ENCODE results near the gene BAIAP2L2.

The BAIAP2L2 gene

GRCh38 chr22:38106814-38107578 is 3.5 kb downstream of the BAIAP2L2 start:
- no peak for DNase-seq

DNA sequence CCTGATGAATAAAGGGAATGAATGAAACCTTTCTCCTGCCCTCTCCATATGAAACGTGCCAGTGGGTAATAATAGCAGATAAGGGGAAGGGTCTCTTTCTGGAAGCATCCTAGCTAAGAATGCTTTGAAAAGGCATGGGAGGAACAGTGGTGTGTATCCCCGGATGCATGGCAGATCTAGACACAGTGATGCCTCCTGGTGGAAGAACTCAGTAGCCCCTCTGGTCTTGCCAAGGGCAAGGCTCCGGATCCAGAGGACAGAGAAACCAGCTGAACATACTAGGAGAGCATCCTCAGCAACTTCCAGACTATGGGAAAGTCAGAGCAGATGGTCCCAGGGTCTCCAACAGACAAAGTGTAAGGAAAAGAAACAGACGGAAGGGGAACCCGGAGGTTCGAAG is 6.4 kb downstream of the BAIAP2L2 start:
- DNase-seq, result no peak

DNA sequence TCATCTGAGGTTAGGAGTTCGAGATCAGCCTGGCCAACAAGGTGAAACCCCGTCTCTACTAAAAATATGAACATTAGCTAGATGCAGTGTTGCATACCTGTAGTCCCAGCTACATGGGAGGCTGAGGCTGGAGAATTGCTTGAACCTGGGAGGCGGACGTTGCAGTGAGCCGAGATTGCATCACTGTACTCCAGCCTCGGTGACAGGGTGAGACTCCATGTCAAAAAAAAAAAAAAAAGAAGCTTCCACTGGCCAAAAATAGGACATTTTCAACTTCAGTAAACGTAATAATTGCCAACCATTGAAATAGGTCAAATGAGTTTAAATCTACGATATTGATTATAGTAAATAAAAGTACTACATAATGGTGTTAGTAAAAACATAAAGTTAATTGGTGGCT is 6.8 kb downstream of the BAIAP2L2 start:
- no peak for DNase-seq

- DNase-seq, result no peak
Observed at GRCh38 chr22:38098410-38099249, 11.9 kb downstream of the BAIAP2L2 start.

DNA sequence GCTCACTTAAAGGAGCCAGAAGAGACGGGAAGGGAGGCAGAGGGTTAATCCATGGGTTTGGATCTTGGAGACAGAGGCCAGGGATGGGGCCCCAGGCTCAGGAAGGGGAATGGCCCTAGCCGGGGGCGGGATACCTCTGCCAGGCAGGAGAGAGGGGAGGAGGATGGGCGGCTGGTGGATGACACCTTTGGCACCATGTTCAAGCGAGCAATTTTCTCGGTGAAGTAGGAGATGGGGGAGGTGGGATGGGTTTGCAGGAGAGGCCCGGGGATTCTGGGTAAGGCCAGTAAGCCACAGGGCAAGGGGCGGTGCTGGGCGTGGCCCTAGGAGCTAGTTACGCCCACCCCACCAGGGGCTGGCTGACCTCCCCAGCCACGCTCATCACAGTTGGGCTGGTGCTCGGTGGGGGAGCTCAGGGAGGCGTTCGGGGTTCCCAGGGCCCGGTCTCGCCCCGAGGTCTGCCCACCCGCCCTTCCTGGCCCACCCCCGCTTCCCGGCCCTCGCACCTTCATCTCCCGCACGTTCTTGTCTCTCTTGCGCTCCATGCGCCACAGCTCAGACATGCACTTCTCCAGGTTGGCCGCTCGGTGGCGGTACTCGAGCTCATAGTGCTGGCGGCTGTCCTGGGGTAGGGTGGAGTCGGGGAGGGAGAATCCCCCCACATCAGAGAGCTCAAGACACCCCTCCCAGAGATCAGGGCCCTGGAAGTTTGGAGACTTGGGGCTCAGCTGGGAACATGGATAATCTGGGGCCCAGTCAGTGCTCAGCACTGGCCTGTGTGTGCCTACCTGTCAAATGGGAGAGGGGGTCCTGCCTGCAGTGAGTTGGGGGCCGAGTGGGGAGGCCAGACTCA is 12.7 kb downstream of the BAIAP2L2 start:
- DNase-seq, result no peak

- DNase-seq, result no peak
Observed at GRCh38 chr22:38097058-38097457, 13.4 kb downstream of the BAIAP2L2 start.

DNA sequence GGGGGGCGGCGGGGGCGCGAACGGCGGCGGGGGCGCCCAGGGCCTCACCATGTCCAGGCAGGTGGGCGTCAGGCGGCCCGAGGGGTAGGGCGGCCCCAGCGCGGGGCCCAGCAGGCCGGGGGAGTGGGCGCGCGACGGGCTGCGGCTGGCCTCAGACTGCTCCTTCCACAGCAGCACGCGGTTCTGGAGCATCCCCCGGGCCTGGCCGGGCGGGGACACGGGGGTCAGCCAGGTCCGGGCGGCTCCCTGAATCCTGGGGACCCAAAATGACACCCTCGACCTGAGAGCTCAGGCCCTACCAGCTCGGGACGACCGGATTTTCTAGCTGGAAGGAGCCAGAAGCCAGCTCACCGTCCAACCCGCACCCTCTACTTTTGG is 21.0 kb downstream of the BAIAP2L2 start:
- DNase-seq, result no peak

- no peak for DNase-seq
Observed at GRCh38 chr22:38088629-38089473, 21.6 kb downstream of the BAIAP2L2 start.

- no peak for DNase-seq
Observed at GRCh38 chr22:38087855-38088254, 22.6 kb downstream of the BAIAP2L2 start.

- DNase-seq, result no peak
Observed at GRCh38 chr22:38086942-38087341, 23.5 kb downstream of the BAIAP2L2 start.

DNA sequence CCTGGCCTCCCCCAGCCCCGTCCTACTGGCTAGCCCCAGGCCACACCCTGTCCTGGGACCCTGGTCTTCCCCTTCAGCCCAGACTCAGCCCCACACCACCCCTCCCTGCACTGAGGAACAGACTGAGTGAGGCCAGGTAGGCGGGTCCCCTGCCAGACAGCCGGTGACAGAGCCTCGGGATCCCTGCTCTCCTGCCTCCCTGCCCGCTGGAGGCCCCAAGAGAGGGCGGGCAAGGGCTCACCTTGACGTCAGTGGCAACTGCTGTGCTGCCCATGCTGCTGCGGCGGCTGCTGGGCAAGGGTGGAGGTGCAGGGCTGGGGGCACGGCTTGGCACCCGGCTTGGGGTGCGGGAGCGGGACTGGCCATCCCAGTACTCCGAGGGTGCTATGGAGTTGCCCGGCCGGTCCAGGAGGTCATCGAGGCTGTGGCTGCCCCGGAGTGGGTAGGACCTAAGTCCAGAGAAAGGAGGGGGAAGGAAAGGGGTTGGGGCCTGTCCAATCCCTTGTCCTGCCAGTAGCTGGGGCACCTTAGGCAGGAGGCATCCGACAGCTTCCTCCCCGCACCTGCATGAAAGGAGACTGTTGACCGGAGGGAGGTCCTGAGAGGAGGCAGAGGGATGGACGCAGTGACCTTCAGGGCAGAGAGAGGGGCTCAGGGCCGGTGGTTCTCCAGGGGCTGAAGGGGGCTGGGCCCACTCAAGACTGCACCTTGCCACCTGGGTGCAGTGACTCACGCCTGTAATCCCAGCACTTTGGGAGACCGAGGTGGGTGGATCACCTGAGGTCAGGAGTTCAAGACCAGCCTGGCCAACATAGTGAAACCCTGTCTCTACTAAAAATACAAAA is 24.3 kb downstream of the BAIAP2L2 start:
- DNase-seq, result no peak

DNA sequence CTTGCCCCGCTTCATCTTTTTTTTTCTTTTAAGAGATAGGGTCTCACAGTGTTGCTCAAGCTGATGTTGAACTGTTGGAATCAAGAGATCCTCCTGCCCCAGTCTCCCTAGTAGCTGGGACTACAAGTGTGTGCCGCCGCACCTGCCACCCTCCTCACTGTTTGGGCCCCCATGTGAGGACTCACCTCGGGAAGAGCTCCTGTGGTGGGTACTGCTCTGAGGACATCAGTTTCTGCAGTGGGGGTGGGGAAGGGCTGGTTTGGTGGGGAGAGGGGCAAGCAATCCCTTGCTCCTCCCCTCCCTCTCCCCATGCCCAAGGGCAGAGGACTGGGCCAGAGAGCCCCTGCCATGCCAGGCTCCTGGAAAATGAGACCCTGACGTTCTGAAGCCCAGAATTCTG is 25.0 kb downstream of the BAIAP2L2 start:
- no peak for DNase-seq

DNA sequence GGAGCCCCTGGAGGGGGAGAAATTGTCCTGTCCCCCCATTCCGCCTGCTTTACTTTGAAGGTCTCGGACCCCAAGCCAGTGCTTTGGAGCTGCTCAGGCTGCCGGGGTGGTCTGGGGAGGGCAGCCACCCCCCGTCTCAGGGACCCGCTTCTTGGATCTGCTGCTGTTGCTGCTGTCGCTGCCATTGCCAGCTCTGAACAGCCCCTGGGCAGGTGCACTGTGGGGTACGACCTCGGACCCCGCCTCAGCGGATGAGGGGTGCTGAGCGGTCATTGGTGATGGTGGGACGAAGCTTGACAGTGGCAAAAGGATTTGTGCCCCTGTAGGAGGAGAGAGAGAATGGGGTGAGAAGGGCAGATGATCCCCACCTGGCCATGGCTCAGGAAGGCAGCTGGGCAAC is 25.4 kb downstream of the BAIAP2L2 start:
- DNase-seq, result no peak

DNA sequence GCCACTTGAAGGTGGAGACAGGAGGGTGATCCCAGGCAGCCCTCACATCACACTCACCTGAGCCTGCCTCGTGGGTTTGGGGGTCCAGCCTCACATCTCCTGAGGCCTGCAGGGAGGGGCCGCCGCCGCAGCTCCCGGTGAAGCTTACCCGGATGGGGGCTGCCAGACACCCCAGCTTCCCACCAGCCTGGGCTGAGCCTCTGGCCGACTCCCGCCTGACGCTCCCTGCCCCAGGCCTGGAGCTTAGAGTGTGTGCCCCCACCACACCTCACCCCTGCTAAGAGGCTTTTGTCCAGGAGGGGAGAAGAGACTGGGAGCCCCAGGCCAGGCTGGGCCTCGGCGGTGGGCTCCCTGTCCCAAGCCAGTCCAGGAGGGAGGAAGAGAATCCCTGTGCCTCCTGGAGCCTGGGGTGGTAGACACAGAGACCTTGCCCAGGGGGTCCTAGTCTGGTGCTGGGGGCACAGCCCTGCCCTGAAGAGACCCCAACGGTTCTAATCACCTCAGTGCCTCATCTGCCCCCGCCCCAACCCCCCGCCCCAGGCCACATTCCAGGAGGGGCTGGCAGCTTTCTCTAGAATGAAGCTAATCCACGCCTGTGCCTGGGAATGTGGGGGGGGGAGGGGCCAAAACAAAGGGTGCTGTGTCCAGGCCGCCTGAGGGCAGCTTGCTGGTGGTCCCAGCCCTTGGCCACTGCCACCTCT is 26.4 kb downstream of the BAIAP2L2 start, which contains the start of gene SLC16A8:
Gene SLC16A8 (minus strand): TSS at position 254 of the 701 bp plus-strand sequence. CDS start 1,311 bp downstream, outside the sequence.
- DNase-seq, result no peak

GRCh38 chr22:38082986-38083710 is 27.3 kb downstream of the BAIAP2L2 start:
- DNase-seq, result no peak

DNA sequence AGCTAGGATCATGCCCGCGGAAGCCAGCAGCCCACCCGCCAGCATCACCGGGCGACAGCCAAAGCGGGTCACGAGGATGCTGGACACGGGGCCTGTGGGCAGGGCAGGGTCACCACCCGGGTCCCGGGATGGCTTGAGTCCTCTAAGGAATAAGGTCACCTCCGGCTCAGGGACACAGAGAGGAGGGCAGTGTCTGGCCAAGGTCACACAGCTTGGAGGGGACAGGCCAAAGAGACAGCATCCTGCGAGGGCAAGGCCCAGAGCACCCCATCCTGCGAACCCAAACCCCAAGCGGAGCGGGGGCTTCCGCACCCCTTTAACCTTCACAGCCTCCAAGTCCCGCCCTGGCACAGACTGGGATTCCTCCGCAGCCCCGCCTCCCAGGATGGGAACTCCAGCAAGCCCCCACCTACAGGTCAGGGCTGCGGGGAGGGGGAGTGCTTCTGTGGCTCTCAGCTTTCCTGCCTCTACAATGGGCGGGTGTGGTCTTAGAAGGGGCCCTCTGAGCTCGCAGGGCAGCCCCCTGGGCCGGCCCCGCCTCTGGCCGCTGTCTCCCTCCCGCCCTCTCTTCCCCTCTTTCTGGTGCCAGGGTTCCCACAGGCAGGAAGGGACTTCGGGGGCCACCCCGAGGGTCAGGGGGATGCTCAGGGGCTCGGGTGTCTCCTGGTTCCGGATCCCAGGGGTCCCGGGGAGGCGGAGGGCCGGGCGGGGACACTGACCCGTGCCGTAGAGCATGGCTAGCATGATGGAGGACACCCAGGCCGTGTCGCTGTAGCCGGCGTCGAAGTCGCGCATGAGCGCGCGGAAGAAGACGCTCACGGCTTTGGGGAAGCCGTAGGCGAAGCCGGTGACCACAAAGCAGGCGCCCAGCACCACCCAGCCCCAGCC is 28.3 kb downstream of the BAIAP2L2 start:
- DNase-seq, result no peak

DNA sequence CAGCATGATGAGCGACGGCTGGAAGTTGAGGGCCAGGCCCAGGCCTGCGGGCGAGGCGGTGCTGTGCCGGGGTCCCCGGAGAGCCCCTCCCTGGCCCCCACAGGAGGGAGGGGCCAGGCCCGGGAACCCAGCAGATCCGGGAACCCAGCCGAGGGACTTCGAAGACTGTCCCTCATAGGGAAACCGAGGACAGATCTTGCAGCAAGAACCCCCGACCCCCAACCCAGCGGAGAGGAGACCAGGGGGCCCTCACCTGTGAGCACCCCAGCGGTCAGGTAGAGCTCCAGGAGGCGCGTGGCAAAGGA is 28.9 kb downstream of the BAIAP2L2 start:
- DNase-seq, result no peak

- no peak for DNase-seq
Observed at GRCh38 chr22:38080850-38081635, 29.4 kb downstream of the BAIAP2L2 start.

Measured in activated CD4-positive, alpha-beta T cell treated with anti-CD3 and anti-CD28 coated beads for 1 hour (primary cell).